Ramos (cell line): ENCODE results near the gene HOXD9.

Source experiments
- in situ Hi-C: fragments of 300-500 bp; cut with MboI; formaldehyde crosslinking; loops from one replicate; pipeline ENCODE4 v1.14.3; 2022; ENCODE audit warnings: low sequenced_read_pairs; ENCODE audit not compliant: unreplicated experiment

The HOXD9 gene

DNA sequence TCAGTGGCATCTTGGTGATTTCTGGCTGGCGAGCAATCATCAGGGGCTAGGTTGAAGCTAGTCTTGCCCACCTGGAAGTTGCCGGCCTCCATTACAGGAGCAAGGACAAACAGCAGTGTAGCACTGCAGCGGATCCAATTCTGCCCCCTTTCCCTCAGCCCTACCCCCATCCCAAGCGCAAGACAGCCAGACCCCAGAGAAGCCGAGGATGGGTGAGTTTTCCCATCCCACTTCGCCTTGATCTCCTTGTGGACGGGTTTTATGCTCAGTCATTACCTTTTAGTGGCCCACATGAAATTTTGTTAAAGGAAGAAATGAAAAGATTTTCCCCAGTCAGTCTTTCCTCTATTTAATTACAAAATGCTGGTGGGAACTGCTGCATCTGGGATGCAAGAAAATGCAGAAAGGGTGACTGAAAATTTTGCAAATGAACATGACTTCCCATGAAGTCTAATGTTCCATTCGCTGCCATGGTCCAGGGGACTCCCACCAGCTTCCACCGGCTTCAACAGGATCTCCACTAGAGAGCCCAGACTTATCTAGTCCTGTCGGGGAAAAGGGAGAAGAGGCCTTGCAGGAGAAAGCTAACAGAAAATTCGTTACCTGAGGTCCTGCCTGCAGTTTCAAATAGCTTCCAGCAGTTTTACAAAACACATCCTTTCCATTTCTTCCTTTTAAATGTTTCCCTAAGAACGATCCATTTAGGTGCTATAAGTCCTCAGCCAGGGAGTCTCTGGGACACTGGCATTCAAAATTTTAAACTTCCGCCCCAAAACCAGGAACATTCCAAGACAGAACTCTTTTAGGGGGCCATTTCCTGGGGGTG is 1.9 kb upstream of the HOXD9 start:
- in situ Hi-C loops: loop anchor here (10.0 to 25.0 kb wide), 3 partner anchors 424 to 758 kb away; no protein-coding TSS in a partner anchor

DNA sequence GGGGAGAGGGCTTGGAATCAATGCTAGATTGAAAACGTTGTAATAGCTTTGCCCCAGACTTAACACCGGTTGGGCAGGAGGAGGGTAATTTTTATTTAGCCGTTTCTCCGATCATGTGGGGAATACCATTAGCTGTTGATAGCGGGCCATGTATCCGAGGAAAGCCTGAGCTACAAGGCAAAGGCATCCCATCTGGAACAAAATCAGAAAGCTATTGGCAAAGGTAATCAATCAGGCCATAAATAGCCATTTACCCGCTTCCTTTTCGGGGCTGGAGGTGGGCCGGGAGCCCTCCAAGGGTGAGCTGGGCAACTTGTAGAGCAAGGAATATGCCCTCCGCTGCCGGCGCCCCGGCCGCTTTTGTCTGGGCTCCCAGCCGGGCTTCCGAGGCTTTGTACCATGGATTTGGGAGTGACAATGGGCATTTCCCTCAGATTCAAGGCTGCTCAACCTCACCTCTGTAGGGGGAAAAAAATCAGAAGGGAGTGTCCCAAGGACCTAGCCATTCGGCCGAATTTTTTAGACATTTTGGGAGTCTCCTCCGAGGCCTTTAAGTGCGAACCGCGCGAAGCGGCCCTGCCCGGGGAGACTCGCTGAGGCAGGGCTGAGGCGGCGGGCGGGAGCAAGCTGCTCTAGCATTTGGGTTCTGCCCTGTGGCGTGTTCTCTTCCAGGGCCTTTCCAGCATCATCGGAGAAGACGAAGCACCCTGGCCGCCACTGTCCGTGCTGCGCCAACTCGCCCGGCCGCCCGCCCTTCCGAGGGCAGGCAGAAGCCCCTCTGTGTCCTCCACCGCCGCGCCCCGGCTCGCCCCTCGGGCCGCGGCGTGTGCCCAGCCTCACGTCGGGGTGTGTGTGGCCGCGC is 1.1 kb upstream of the HOXD9 start:
- in situ Hi-C loops: loop anchor here (10.0 to 25.0 kb wide), 3 partner anchors 423 to 759 kb away; no protein-coding TSS in a partner anchor

DNA sequence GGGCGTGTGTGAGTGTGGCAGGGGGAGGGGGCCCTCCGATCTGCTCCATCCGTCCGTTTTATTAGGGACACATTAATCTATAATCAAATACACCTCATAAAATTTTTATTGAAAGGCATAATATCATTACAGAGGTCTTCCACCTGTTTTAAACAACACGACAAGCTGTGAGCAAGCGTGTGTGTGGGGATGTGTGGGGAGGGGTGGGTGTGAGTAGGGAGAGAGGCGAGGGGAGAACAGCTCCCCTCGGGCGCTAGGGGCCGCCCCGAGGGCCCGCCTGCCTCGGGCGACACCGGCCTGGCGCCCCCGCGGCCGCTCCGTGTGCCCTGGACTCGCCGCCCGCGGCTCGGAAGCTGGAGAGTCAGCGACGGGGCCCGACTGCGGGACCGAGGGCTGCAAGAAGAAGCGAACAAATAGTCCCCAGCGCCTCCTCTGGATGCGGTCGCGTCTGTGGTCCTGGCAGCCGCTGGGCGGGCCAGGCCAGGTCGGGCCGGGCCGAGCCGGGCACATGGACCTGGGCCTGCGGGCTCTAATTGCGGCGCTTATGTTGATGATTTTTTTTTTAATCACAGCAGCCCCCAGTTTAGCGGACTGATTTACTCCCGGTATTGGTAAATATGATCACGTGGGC is 352 bp upstream of the HOXD9 start:
- in situ Hi-C loops: loop anchor here (10.0 to 25.0 kb wide), 3 partner anchors 423 to 760 kb away; no protein-coding TSS in a partner anchor

DNA sequence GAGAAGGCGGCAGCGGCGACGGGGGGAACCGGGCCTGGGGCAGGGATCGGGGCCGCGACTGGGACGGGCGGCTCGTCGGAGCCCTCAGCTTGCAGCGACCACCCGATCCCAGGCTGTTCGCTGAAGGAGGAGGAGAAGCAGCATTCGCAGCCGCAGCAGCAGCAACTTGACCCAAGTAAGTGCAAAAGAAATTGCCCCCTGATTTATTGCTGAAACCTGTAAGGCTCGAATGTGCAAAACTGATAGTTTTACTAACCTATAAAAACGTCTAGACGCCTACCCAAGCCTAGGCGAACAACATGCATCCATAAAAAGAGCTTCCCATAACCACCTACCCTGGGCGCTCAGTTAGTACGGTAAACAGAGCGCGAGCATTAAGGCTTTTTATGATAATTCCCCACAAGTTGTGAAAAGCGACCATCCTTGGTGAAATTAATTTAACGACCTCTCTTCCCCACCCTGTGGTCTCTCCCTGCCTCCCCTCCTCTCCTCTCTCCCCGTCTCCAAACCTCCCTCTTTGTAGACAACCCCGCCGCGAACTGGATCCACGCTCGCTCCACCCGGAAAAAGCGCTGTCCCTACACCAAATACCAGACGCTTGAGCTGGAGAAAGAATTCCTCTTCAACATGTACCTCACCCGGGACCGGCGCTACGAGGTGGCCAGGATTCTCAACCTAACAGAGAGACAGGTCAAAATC is 1.0 kb downstream of the HOXD9 start:
- in situ Hi-C loops: loop anchor here (10.0 to 25.0 kb wide), 3 partner anchors 421 to 761 kb away; no protein-coding TSS in a partner anchor

DNA sequence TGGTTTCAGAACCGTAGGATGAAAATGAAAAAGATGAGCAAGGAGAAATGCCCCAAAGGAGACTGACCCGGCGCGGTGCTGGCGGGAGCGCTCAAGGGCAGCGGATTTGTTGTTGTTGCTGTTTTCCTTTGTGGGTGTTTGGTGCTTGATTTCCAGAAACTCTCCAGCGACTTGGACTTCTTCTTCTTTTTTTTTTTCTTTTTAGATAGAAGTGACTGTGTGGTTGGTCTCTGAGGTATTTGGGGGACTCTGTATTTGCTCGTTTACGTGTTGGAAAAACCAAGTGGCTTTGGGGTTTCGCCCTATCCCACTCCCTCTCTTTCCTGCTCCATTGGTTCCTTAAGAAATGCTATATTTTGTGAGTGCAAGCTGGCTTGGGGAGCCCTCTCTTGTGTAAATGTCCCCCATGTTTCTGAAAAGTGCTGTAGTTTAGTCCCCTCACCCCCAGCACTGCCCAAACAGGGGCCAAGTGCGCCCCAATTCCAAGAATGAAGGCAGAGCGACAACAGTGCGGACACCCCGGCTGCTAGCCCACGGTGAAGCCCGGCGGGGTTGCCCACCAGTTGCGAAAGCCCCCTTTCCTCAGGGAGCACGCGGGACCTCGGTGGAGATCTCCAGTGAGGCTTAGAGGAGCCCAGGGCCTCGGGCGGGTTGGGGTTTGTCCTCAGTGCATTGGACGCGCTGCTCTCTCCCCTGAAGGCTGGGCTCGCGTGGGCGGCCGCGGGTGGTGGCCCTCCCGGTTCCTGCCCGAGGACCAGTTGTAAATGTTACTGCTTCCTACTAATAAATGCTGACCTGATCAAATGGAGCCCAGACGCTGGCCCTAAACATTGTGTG is 1.8 kb downstream of the HOXD9 start:
- in situ Hi-C loops: loop anchor here (10.0 to 25.0 kb wide), 3 partner anchors 420 to 762 kb away; no protein-coding TSS in a partner anchor

DNA sequence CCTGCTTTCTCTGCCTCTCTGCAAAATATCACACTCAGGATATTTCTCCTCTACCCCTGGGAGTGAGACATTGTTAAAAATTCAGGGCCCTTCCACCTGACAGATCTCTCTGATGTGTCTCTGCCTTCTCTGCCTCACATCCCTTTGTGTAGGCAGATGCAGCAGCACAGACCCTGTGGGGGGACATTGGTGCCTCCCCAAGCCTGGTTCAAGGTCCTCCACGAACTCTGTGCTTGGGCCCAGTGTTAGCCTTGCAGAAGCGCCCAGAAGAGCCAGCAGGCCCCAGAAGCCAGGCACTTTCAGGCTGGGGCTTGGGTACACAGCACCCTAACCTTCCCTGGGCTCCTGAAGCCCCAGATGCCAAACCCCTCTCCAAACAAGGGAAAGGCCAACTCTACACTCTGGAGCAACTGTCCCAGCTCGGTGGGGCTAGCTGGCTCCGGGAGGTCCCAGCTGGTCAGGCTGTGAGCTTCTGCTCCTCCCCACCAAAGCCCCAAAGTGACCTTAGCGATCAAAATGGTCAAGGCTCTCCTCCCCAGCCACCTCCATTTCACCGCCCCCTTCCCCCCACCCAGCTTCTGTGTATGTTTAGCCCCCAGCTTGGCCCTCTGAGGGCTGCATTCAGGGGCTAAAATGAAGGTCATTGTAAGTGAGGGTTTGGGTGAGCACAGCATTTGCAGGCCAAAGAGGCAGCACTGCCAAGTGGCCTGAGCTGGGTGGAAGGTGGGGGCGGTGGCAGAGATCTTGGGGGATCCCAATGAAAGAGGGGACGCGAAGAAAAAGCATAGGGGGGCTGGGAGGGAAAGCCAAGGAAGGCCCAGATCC is 2.6 kb downstream of the HOXD9 start:
- in situ Hi-C loops: loop anchor here (10.0 to 25.0 kb wide), 5 partner anchors 420 to 1012 kb away; no protein-coding TSS in a partner anchor

DNA sequence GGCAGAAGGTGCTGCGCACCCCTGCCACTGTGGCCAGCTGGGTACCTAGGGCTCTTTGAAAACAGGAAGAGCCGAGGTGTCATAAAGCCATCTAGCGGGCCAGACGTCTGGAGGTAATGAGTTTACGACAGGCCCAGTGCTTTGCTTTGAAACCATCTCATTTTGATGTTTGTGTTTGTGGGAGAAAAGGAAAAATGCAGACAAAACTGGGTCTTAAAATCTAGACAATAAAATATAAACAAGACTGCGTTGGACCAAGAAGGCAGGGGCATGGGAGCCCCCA is 3.2 kb downstream of the HOXD9 start:
- in situ Hi-C loops: loop anchor here (10.0 to 25.0 kb wide), 4 partner anchors 419 to 1012 kb away; no protein-coding TSS in a partner anchor

DNA sequence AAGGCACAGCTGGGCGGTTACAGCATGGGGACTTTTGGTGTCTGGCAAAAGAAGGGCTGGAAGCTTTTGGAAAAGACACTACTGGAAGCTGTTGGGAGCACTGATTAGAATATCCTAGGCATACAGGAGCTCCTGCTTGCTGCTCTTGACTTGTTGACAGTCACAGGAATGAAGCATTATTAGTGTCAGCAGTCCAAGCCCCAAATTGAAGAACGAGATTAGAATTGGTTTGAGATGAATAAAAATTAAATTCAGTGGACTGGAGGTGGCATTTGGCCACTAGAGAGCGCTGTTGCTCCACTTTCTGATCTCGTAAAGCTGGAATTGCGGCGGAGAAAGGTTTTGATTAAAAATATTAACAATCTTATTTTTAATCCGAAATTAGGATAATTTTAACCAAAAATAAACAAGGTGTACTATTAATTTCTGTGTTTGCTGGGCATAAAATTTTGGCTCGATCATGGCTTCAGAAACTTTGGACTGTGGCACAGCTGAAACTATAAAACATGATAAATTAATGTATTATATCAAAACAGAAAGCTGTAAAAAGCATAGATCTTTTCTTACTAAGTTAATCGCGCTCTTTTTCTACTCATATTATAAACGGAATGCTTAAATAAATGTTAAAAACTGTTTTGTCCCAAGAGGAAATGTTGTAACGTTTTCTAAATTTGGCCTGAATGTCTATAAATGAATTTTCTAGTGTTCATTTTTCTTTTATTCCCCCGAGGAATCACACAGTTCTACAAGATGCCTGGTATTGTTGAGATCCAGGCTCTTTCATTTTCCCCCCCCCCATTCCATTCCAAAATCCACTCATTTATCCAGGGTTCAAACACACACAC is 4.6 kb downstream of the HOXD9 start:
- in situ Hi-C loops: loop anchor here (10.0 to 25.0 kb wide), 4 partner anchors 418 to 1010 kb away; no protein-coding TSS in a partner anchor

DNA sequence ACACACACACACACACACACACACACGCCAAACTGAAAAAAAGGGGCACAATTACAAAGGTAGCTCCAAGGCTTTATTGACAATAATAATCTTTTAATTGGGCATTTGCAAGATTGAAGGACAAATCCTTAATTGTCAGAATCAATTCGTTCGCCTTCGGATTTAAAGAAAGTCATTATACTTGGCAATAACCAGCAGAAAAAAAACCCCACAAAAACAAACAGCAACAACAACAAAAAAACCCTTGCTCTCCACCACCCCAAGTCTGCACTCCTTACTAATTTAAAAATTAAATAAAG is 5.2 kb downstream of the HOXD9 start:
- in situ Hi-C loops: loop anchor here (10.0 to 25.0 kb wide), 4 partner anchors 417 to 1010 kb away; no protein-coding TSS in a partner anchor

DNA sequence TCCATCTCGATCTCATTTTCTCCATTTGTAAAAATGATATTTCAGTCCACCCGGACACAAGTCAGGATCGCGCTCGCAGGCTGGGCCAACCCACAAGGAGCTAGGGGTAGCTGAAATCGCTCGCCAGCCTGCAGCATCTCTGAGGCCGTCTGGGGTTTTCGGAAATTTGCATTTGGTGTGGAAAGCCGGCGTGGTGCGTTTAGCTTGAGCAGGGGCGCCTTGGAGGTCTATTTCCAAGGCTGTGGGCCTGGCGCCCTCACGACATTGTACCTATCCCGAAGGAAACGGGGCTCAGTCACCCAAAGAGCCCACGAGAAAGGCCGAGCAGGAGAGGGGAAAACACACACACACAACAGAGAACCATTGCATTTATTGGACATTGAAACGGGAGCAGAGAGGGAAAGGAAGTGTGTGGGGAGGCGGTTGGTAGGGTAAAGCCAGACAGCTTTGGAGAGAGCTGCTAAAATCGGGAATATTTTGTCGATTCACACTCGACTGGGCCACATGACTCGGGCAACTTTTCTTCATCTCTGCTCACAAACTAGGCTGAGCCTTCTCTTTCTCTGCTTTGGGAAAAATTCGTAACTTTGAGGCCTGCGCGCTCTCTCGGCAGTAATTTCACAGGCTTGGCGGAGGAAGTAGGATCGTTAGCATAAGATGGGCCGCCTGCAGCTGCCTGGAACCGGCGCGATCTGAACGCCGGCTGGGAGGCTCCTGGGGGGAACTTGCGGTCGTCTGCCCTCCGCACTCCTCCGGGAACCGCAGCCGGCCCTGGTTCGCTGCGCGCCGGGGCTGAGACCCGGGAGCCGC is 5.9 kb downstream of the HOXD9 start:
- in situ Hi-C loops: loop anchor here (10.0 to 25.0 kb wide), 4 partner anchors 416 to 1009 kb away; no protein-coding TSS in a partner anchor

DNA sequence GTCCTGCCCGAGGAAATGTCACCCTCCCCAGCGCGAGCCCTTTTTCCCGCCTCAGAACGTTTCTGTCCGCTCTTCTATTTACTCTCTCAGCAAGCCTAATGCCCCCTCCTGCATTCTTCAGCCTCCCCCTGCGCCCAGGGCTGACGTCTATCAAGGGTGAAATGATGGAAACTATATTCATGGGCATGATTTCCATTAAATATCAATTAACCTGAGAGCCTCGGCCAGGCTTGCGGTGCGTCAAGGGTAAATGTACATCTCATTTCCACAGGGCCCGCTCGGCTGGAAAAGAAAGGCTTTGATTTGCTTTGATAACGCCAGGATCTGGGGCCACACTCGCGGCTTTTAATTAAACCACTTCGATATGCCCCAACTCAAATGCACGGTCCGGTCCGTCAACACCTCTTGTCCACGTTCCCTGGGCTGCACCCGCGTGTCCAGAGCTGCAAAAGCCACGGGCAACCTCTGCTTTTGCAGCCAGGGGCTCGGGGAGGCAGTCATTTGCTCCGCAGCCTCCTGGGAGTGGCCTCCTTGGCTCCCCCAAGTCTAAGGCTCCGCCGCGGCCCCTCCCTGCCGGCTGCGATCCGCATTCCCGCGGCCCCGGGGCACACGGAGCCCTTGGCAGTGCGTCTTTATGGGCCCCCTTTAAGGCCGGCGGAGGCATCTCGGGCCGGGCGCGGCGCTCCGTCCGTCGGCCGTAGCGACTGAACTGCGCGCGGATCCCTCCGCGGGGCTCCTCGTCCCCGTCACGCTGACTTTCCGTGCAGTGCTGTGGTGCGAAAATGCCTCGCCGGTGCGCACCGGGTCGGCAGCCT is 6.7 kb downstream of the HOXD9 start, which contains the start of gene HOXD8:
Gene HOXD8, plus strand, starts transcription at position 724 of the 815 bp plus-strand sequence. CDS start 662 bp downstream, outside the sequence.
- in situ Hi-C loops: loop anchor here (10.0 to 25.0 kb wide), 4 partner anchors 416 to 1008 kb away; no protein-coding TSS in a partner anchor

DNA sequence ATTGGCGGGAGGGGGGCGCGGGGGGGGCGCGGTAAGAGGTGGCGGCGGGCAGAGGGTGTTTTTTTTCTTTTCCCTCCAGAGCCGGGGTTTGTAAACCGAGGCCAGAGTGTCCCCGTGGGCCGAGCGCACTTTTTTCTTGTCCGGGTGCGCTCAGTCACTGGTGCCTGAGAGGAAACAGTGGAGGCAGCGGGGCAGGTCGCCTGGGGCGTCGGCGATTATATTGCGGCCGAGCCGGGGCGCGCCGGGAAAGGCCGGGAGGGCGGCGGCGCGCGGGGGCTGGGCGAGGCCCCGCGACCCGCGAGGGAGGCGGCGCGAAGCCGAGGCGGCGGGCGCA is 7.3 kb downstream of the HOXD9 start:
- in situ Hi-C loops: loop anchor here (10.0 to 25.0 kb wide), 4 partner anchors 415 to 1008 kb away; no protein-coding TSS in a partner anchor

DNA sequence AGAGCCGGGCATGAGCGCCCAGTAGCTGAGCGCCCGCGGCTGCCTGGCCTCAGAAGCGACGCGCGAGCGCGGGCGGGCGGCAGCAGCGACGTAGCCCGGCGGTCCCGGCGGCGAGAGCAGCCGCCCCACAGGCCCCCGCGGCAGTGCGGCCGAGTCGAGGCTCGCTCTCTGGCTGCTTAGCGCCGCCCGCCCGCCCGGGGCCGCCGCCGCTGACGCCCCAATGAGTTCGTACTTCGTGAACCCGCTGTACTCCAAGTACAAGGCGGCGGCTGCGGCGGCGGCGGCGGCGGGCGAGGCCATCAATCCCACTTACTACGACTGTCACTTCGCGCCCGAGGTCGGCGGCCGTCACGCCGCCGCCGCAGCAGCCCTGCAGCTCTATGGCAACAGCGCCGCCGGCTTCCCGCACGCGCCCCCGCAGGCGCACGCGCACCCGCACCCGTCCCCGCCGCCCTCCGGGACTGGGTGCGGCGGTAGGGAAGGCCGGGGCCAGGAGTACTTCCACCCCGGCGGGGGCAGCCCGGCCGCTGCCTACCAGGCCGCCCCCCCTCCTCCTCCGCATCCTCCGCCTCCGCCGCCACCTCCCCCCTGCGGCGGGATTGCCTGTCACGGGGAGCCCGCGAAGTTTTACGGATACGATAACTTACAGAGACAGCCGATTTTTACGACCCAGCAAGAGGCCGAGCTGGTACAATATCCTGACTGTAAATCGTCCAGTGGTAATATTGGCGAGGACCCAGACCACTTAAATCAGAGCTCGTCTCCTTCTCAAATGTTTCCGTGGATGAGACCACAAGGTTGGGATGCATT is 7.8 kb downstream of the HOXD9 start:
- in situ Hi-C loops: loop anchor here (25.0 kb wide), 2 partner anchors 682 to 1007 kb away; no protein-coding TSS in a partner anchor
